COR-L47 (cell line): ENCODE measurements around the gene SORCS1.

Experiments
- DNase-seq: peaks from one replicate; lab custom pipeline; 2025; lab: John Stamatoyannopoulos, UW

Gene SORCS1

DNA sequence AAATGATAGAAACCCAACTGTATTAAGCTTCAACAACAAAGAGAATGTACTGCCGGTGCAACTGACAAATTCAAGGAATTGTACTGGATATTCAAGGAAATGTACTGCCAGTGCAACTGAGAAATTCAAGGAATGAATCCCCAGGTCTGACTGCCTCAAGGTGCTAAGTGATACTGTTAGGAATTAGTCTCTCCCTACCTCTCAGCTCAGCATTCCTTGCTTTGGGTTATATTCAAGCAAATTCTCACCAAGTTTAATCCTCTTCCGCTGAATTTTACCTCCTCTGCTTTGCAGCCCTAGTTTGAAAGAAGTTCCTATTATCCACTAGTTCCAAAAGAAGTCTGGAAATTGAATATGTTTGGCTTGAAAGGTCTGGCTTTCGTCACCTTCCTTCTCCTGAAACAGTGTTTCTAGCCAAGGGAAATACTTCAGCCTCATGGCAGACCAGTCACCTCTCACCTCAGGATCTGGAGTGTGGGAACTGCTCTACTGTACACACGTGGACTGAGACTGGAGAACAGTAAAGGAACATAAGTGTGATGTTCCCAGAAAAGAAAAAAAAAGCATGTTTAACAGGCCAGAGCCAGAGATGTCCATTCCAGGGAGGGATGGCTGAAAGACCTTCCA, 60.4 kb downstream of the SORCS1 start:
- no peak for DNase-seq

- no peak for DNase-seq
Observed at GRCh38 chr10:107103174-107104025, 61.1 kb downstream of the SORCS1 start.

GRCh38 chr10:107098326-107098725, 66.2 kb downstream of the SORCS1 start:
- no peak for DNase-seq

DNA sequence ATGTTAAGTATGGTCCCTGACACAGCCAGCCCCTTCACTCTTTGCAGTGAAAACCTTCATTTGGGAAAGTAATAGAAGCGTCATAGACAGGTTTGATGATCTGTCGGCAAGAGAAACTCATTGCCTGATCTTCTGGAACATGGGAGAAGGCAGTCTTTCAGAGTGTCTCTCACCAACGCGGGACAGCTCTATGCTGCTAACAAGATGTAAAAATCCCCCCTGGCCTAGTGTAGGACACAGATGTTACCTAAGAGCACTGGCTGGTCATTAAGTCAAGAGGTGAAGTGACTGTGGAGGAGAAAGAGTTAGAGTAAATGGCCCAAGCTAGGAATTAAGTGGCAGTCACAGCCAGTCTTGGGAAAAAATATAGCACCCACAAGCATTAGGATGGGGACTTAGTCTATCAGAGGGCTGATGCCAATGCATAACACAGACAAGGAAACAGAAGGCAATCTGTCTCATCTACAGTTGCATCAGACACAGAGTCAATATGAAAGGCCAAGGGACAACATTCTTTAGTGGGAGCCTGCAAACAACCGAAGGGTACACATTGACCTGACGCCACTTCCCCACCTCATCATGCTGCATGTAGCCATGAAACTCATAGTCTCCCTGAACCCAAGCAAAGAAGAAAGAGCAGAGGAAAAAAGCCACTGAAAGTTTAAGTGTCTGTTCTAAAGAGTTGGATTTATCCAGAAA, 69.5 kb downstream of the SORCS1 start:
- no peak for DNase-seq

GRCh38 chr10:107092321-107092720, 72.2 kb downstream of the SORCS1 start:
- DNase-seq: no peak

- DNase-seq: no peak
Observed at GRCh38 chr10:107091126-107091525, 73.4 kb downstream of the SORCS1 start.

GRCh38 chr10:107085665-107086525, 78.6 kb downstream of the SORCS1 start:
- no peak for DNase-seq

DNA sequence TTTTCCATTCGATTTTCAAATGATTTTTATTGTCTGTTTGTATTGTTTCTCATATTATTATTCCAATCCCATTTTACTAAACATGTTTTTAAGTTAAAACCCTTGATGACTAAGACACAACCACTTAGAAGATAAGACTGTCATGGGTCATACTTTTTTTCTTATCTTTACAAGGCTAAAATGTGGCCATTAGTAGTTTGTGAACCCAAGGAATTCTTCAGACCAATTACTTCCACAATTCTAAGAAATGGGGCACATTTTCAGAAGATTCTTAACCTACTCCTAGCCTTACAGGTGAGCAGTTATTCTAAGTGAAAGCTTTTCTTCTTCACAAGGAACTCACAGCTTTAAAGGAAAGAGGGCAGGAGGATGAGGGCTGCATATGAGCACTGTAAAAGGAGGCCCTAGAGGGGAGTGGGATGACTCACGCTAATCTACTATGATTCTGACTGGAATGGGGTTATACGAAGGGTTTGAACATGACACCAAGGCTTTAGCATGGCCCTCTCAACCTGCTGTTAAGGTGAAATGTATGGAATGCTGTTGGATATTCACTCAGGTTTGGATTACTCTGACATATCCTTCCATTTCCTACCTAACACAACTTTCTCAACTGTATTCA, 81.0 kb downstream of the SORCS1 start:
- no peak for DNase-seq

- DNase-seq: no peak
Observed at GRCh38 chr10:107081644-107082043, 82.9 kb downstream of the SORCS1 start.

DNA sequence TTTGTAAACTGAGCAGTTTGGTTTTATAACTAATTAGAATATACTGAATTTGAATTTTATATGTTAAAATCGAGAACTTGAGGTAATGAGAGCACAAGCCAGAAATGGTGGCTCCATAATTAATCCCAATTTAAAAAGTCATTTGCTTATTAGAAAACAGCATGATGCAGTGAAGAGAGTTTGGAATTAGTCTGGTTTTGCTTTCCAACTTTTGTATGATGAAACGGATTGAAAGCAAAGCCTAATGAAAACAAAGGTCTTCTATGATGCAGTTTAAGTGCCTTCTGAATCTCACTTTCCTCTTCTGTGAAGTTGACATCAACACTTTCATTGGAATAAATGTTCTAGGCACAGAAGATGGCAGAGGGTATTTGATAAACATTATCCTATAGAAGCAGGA, 89.4 kb downstream of the SORCS1 start:
- no peak for DNase-seq

- DNase-seq: no peak
Observed at GRCh38 chr10:107072786-107073185, 91.7 kb downstream of the SORCS1 start.

GRCh38 chr10:107072028-107072427, 92.5 kb downstream of the SORCS1 start:
- no peak for DNase-seq

DNA sequence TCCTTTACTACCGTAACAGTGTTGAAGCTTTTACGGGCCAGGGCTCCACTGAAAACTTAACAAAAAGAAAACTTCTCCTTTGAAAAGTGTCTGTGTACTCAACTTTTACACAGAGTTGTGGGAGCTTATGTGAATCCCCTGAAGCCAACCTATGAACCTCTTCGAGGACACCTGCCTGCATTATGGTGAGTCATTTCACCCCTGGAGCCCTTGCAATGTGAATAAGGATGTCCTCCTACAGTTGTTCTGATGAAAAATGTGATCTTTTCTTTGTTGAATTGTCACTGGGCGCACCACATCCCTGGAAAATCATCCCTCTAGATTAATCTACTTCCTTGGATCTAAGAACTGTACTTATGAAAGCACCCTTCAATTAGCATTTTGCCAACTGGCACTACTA, 93.2 kb downstream of the SORCS1 start:
- DNase-seq: no peak

DNA sequence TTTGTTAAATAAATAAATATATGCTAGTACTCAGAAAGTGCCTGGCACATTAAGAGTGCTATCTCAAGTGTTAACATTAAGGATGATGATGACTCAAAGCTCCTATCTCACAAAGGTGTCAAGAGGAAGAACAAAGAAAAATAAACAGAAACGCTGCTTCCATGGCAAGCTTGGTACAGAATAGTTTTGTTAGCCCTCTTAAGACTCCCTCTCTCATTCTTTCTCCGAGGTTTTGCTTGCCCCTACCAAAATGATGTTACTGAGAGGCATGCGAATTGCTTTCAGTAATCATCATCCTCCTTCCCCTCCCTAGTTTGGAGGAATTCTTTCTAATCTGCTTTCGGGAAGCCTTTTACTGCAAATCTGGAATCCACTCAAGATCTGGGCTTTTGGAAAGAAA, 96.7 kb downstream of the SORCS1 start:
- DNase-seq: no peak

GRCh38 chr10:107064075-107064474, 100.4 kb downstream of the SORCS1 start:
- DNase-seq: no peak

DNA sequence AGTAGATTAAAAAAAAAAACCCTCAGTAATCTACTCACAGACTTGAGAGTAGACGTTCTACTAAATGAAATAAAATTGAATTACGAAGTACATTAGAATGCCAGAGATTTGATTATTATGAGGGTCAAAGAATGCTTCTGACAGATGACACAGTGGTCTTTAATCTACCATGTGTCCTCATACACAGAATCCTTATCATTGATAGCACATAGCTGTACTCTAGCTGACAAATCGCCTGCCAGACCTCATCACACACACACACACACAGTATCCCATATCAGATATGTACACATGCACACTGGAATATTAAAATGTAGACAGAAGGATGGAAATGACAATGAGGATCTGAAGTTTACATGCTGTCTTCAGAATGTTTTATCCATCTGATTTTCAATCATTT, 104.6 kb downstream of the SORCS1 start:
- DNase-seq: no peak

DNA sequence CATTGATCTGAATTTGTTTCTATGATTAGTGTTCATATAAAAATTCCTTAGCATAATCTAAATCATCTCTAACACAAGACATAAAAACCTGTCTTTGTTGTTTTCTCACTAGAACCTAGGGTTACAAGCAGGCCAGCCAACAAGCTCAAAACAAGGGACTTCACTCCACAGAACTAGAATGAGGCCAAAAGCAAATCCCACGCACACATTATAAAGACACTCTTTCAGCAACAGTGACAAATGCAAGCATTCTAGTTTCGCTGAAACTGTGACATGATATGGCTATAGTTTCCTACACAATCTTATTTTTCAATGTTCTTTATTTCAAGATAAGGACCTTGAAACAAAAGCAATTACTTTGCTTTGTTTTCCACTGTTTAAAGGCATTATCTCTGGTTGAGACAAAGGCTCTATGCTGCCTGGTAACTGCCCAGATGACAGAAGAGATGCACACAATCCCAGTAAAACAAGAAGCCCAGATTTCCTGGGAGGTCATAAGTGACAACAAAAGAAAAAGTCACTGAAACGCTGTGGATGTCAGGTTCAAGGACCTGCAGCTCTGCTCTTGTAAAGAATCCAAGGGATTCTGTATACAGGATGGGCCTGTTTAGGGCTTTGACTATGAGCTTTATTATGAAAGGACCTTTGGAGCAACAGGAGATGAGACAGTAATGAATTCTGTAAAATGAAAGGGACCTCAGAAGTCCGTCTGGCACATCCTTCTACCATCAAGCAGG, 105.3 kb downstream of the SORCS1 start:
- no peak for DNase-seq

GRCh38 chr10:107058331-107058730, 106.2 kb downstream of the SORCS1 start:
- no peak for DNase-seq

DNA sequence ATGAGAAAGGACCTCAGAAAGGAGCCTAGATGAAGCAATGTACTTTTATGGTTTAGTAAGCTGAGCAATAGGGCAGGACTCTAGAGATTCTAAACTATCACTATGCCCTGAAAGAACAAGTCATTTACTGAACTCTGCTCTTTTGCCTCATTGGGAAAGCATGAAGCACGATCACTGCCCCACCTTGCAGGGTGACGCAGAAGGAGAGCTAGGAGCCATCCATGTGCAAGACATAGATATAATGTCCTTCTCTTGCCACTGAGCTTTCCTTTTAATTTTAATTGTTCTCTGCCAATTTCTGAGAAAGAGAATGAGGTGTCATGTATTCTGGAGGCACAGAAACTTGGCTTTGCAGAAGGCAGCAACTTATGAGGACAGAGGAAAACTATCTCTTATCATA, 108.3 kb downstream of the SORCS1 start:
- DNase-seq: no peak

DNA sequence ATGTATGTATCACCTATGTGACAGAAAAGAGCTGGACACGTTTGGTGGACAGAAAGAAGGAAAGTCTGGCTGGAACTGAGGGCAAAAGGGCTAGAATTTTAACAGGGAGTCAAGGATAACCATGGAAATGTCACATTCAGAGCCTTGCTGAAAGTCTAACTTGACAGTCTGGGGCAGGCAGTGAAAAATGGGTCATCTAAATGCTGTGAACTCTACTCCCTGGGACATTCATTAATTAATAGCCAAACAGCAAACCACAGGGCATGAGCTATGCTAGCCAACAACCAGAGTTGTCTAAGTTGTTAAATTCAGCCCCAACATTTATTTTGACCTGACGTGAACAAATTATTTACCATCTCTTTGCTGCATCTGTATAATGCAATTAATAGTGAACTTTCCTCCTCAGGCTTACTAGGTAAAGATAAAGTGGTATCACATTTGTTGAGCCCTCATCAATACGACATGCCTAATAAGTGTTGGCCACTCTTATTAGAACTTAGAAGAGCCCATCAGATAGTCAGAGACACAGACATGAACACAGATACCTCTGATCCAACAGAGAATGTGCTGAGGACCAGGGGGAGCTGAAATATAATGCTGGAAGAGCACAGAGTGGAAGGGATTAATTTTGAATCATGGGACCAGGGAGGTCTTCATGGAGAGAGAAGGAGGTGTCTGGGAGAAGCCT, 109.9 kb downstream of the SORCS1 start:
- no peak for DNase-seq
